Transverse colon (tissue), 4 donors: ENCODE data around the gene CIPC.

ENCODE experiments used
- POLR2A ChIP-seq: fragments of 450-650 bp; IDR thresholded peaks from one replicate; pipeline ENCODE4 v1.6.1; 2016; ENCODE audit warnings: antibody characterized with exemption, mild to moderate bottlenecking, moderate library complexity
- POLR2AphosphoS5 ChIP-seq, 3 donors: sonication (generic); formaldehyde crosslinking; IDR thresholded peaks; one replicate each; pipeline ENCODE4 v1.6.1; 2016; ENCODE audit warnings: antibody characterized with exemption in 3 of 3
- TF ChIP-seq, protein P1 (sequence below), 5 experiments: fragments of 200-600 bp in 3 of 5; fragments of 450-650 bp in 2 of 5; sonication (generic) in 3 of 5; IDR thresholded peaks; 1 replicate in 2 of 5; 2 replicates in 3 of 5; pipeline ENCODE4 v1.5.1; 2016 to 2017; ENCODE audit warnings: antibody characterized with exemption in 5 of 5, inconsistent platforms in 3 of 5, mild to moderate bottlenecking in 2 of 5, moderate library complexity in 1 of 5

DNA sequence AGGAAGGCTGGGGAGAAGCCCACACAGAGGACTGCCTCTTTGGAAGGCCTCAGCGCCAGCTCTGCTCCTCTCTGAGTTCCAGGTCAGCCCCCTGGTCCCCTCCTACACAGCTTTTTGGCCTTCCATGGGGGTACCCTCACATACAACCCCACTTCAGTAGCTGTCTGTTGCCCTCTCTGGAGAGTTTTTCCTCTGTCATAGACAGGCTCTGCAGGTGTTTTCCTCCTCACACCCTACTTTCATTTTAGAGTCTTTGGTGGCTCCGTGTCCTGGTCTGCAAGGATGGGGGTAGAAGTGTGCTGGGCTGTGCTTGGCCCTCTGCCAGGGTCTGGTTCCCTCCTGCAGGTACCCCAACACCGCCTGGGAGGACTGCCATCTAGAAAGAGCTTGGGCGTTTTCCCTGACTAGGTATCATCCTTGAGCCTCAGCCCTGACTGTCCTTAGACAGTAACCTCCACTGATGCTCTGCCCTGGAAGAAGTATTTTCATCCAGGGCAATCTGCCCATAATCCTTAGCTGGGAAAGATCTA, 28.5 kb downstream of the CIPC start:
- TF ChIP-seq, protein P1, sequence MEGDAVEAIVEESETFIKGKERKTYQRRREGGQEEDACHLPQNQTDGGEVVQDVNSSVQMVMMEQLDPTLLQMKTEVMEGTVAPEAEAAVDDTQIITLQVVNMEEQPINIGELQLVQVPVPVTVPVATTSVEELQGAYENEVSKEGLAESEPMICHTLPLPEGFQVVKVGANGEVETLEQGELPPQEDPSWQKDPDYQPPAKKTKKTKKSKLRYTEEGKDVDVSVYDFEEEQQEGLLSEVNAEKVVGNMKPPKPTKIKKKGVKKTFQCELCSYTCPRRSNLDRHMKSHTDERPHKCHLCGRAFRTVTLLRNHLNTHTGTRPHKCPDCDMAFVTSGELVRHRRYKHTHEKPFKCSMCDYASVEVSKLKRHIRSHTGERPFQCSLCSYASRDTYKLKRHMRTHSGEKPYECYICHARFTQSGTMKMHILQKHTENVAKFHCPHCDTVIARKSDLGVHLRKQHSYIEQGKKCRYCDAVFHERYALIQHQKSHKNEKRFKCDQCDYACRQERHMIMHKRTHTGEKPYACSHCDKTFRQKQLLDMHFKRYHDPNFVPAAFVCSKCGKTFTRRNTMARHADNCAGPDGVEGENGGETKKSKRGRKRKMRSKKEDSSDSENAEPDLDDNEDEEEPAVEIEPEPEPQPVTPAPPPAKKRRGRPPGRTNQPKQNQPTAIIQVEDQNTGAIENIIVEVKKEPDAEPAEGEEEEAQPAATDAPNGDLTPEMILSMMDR (IDR thresholded peaks at IDR 0.05) = no peak
- TF ChIP-seq POLR2AphosphoS5 (IDR thresholded peaks at IDR 0.05) (no peak), POLR2A (no peak)
